ENCODE data around the gene KCNH2. TPM values are rescaled to one million over a fixed set of nuclear protein-coding genes. Genes with fewer than 3 reads are reported as not detected.

The KCNH2 gene
- total and polyA plus RNA-seq, 10 of the 15 experiments (the other 5 are each of a cell fraction or from before 2014, with no cell fraction given), result 0.04 to 0.24 (median 0.17) TPM; not detected in 6

DNA sequence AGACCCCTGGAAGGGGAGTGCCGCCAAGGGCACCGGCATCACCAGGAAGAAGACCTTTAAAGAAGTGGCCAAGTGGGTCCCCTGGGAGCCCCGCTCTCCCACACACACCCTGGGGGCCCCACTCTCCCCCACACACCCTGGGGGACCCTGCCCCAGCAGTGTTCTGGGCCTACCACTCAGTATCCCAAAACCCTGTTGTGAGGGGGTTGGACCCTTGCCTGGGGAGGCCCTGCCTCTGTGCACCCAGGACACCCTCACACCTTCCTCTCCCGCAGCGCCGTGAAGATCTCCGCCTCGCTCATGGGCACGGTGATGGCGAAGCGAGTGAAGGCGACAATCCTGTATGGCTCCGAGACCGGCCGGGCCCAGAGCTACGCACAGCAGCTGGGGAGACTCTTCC lies 23.4 kb upstream of the KCNH2 start:
- H4K20me1 ChIP-seq (ENCODE audit: control insufficient read depth, insufficient read depth), result no peaks in the 10 kb centered on the region
- ChIA-PET POLR2A (no interaction called here), RAD21 (ENCODE audit: unreplicated experiment) (no interaction called here), SMC1A (ENCODE audit: uncharacterized antibody, unreplicated experiment) (no interaction called here), CTCF (no interaction called here)
- no peak overlapping the region for H3K27ac ChIP-seq (ENCODE audit: control insufficient read depth, insufficient read depth)
- no peaks in the 10 kb centered on the region for H3K36me3 ChIP-seq (ENCODE audit: control insufficient read depth in 2 of 2, insufficient read depth in 2 of 2, low read length in 1 of 2)
- H3K4me1 ChIP-seq (ENCODE audit: control insufficient read depth, insufficient read depth, low read length), result no peaks in the 10 kb centered on the region
- in situ Hi-C loops (cut with MboI), result no loop called here
- H3K9me3 ChIP-seq (replicated peaks; ENCODE audit: control insufficient read depth, insufficient read depth, low read length), result no peaks in the 10 kb centered on the region
- ATAC-seq (no peak), FAIRE-seq (no peak), DNase-seq (ENCODE audit: low read depth, low spot score) (no peak)
- H2AFZ ChIP-seq (ENCODE audit: control insufficient read depth, low read depth, low read length), result no peak overlapping the region
- no peak overlapping the region for H3K4me2 ChIP-seq (ENCODE audit: control insufficient read depth, insufficient read depth)
- no peak overlapping the region for H3K9ac ChIP-seq (ENCODE audit: control insufficient read depth, insufficient read depth, low read length)
- no peak for TF ChIP-seq CBX3 (IDR thresholded peaks at IDR 0.05; ENCODE audit: borderline replicate concordance, low read depth)
- 77% methylated on average over 16 of the region's 16 CpGs for WGBS (ENCODE audit: insufficient coverage, insufficient replicate concordance, low lambda C conversion rate, missing lambda C conversion rate)
- no peaks in the 10 kb centered on the region for H3K79me2 ChIP-seq (ENCODE audit: control insufficient read depth, insufficient read depth, low read length)
- intact Hi-C loops (cut with micrococcal nuclease; ENCODE audit: unreplicated experiment), result no loop called here
- no TSS peak for BruUV-seq (replicated peaks)
- H3K27me3 ChIP-seq (replicated peaks in 1 of 2; ENCODE audit: control insufficient read depth in 2 of 2, insufficient read depth in 2 of 2, low read length in 1 of 2), result no peaks in the 10 kb centered on the region
- no peak overlapping the region for H3K4me3 ChIP-seq

DNA sequence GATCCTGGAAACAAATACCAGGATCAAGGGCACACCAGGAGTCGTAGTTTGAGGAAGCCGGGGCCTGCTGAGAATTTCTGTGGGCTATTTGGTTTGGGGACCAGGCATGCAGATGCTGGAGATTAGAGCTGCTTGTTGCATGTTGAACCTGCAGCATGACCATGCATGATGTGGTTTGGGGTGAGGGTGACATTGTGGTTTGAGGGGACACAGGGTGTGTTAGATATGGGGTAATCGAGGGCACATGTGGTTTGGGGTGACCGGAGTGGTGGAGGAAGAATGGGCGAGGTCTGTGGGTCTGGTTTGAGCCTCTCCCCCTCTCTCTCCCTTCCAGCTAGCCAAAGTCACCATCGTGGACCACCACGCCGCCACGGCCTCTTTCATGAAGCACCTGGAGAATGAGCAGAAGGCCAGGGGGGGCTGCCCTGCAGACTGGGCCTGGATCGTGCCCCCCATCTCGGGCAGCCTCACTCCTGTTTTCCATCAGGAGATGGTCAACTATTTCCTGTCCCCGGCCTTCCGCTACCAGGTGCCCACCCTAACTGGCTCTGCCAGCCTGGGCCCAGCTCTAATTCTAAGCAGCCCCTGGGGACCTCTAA lies 22.9 kb upstream of the KCNH2 start:
- WGBS (ENCODE audit: insufficient coverage, insufficient replicate concordance, low lambda C conversion rate, missing lambda C conversion rate), result 27% methylated on average over 13 of the region's 13 CpGs
- intact Hi-C loops (cut with micrococcal nuclease; ENCODE audit: unreplicated experiment) (no loop called here), in situ Hi-C loops (cut with MboI) (no loop called here)
- ATAC-seq (no peak), DNase-seq (ENCODE audit: low read depth, low spot score) (no peak), FAIRE-seq (no peak)
- H3K4me1 ChIP-seq (ENCODE audit: control insufficient read depth, insufficient read depth, low read length), result no peaks in the 10 kb centered on the region
- no peak for TF ChIP-seq JUND (IDR thresholded peaks at IDR 0.05; ENCODE audit: low read depth, low read length)
- TF ChIP-seq PAX5 (IDR thresholded peaks at IDR 0.05; ENCODE audit: borderline replicate concordance, low read depth, low read length), result no peak
- no peak for TF ChIP-seq POLR2AphosphoS2 (IDR thresholded peaks at IDR 0.05; ENCODE audit: low read depth, low read length)
- TF ChIP-seq, protein P1, sequence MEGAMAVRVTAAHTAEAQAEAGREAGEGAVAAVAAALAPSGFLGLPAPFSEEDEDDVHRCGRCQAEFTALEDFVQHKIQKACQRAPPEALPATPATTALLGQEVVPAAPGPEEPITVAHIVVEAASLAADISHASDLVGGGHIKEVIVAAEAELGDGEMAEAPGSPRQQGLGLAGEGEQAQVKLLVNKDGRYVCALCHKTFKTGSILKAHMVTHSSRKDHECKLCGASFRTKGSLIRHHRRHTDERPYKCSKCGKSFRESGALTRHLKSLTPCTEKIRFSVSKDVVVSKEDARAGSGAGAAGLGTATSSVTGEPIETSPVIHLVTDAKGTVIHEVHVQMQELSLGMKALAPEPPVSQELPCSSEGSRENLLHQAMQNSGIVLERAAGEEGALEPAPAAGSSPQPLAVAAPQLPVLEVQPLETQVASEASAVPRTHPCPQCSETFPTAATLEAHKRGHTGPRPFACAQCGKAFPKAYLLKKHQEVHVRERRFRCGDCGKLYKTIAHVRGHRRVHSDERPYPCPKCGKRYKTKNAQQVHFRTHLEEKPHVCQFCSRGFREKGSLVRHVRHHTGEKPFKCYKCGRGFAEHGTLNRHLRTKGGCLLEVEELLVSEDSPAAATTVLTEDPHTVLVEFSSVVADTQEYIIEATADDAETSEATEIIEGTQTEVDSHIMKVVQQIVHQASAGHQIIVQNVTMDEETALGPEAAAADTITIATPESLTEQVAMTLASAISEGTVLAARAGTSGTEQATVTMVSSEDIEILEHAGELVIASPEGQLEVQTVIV (IDR thresholded peaks at IDR 0.05; ENCODE audit: borderline replicate concordance, partially characterized antibody), result no peak
- TF ChIP-seq, protein P2, sequence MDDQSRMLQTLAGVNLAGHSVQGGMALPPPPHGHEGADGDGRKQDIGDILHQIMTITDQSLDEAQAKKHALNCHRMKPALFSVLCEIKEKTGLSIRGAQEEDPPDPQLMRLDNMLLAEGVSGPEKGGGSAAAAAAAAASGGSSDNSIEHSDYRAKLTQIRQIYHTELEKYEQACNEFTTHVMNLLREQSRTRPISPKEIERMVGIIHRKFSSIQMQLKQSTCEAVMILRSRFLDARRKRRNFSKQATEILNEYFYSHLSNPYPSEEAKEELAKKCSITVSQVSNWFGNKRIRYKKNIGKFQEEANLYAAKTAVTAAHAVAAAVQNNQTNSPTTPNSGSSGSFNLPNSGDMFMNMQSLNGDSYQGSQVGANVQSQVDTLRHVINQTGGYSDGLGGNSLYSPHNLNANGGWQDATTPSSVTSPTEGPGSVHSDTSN (IDR thresholded peaks at IDR 0.05; ENCODE audit: insufficient replicate concordance, low read depth, low read length), result no peak
- no peak for TF ChIP-seq JUNB (IDR thresholded peaks at IDR 0.05)
- no peak for TF ChIP-seq NRF1 (conservative IDR thresholded peaks at IDR 0.05; ENCODE audit: low read depth, low read length)
- TF ChIP-seq, protein P3, sequence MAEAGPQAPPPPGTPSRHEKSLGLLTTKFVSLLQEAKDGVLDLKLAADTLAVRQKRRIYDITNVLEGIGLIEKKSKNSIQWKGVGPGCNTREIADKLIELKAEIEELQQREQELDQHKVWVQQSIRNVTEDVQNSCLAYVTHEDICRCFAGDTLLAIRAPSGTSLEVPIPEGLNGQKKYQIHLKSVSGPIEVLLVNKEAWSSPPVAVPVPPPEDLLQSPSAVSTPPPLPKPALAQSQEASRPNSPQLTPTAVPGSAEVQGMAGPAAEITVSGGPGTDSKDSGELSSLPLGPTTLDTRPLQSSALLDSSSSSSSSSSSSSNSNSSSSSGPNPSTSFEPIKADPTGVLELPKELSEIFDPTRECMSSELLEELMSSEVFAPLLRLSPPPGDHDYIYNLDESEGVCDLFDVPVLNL (IDR thresholded peaks at IDR 0.05; ENCODE audit: low read depth, low read length), result no peak
- TF ChIP-seq BHLHE40 (IDR thresholded peaks at IDR 0.05; ENCODE audit: borderline replicate concordance in 1 of 2, low read depth in 2 of 2, low read length in 1 of 2), result no peak
- no peak for TF ChIP-seq BACH1 (IDR thresholded peaks at IDR 0.05; ENCODE audit: borderline replicate concordance)
- H3K9ac ChIP-seq (ENCODE audit: control insufficient read depth, insufficient read depth, low read length), result no peak overlapping the region
- BruUV-seq (replicated peaks), result no TSS peak
- ChIA-PET CTCF (no interaction called here), RAD21 (ENCODE audit: unreplicated experiment) (no interaction called here), POLR2A (no interaction called here), SMC1A (ENCODE audit: uncharacterized antibody, unreplicated experiment) (no interaction called here)
- H2AFZ ChIP-seq (ENCODE audit: control insufficient read depth, low read depth, low read length), result no peak overlapping the region
- no peak overlapping the region for H3K4me2 ChIP-seq (ENCODE audit: control insufficient read depth, insufficient read depth)
- H3K4me3 ChIP-seq, result no peak overlapping the region
- H4K20me1 ChIP-seq (ENCODE audit: control insufficient read depth, insufficient read depth), result no peaks in the 10 kb centered on the region
- H3K27ac ChIP-seq (ENCODE audit: control insufficient read depth, insufficient read depth), result no peak overlapping the region
- H3K9me3 ChIP-seq (replicated peaks; ENCODE audit: control insufficient read depth, insufficient read depth, low read length), result no peaks in the 10 kb centered on the region
- no peaks in the 10 kb centered on the region for H3K27me3 ChIP-seq (replicated peaks in 1 of 2; ENCODE audit: control insufficient read depth in 2 of 2, insufficient read depth in 2 of 2, low read length in 1 of 2)
- no peaks in the 10 kb centered on the region for H3K36me3 ChIP-seq (ENCODE audit: control insufficient read depth in 2 of 2, insufficient read depth in 2 of 2, low read length in 1 of 2)
- H3K79me2 ChIP-seq (ENCODE audit: control insufficient read depth, insufficient read depth, low read length), result no peaks in the 10 kb centered on the region
